ENCODE data around the gene LRRC7. TPM values are rescaled to one million over a fixed set of nuclear protein-coding genes. Genes with fewer than 3 reads are reported as not detected.
"Not testable (repeated sequence)": the region's sequence is repeated elsewhere in the genome, so short reads cannot be mapped to it uniquely, and the experiment has no call there.

LRRC7 gene
- total RNA-seq, 2 experiments from 2014 or later: not detected

DNA sequence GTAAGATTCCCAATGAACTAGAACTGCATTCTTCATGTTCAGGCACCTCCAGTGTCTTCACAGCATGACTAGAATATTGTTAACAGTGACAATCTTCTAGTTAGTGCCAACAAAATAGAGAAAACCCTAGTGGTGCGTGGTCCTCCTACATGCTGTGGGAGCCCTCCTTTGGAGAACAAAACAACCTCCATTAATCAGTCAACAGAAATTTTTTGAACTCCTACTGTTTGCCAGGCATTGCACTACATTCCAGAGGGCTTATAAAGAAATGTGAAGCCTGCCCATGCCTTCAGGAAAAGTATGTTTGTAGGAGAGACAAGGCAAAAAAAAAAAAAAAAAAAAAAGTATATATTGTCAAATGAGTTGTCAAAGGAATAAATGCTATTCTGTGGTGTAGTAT lies 385.0 kb downstream of the LRRC7 start:
- POLR2A ChIA-PET: no interaction called here
- CTCF ChIA-PET: no interaction called here
- H3K27ac Mint-ChIP-seq: no peak overlapping the region
- no peak for DNase-seq
- H3K36me3 Mint-ChIP-seq (ENCODE audit: low read depth): no peaks in the 10 kb centered on the region
- H3K9me3 Mint-ChIP-seq: peaks cover 4% of the 10 kb centered on the region
- H3K27me3 Mint-ChIP-seq: no peaks in the 10 kb centered on the region
- H3K4me1 Mint-ChIP-seq: no peaks in the 10 kb centered on the region
- no peak overlapping the region for H3K4me3 Mint-ChIP-seq

DNA sequence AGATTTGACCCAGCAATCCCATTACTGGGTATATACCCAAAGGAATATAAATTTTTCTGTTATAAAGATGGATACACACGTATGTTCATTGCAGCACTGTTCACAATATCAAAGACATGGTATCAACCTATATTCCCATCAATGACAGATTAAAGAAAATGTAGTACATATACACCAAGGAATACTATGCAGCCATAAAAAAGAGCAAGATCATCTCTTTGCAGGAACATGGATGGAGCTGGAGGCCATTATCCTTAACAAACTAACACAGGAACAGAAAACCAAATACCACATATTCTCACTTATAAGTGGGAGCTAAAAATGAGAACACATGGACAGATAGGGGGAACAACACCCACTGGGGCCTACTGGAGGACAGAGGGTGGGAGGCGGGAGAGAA lies 394.7 kb downstream of the LRRC7 start:
- H3K27ac Mint-ChIP-seq; DNase-seq; H3K36me3 Mint-ChIP-seq (ENCODE audit: low read depth); H3K4me3 Mint-ChIP-seq; H3K27me3 Mint-ChIP-seq; H3K4me1 Mint-ChIP-seq; CTCF ChIA-PET; POLR2A ChIA-PET; H3K9me3 Mint-ChIP-seq: not testable (repeated sequence)

DNA sequence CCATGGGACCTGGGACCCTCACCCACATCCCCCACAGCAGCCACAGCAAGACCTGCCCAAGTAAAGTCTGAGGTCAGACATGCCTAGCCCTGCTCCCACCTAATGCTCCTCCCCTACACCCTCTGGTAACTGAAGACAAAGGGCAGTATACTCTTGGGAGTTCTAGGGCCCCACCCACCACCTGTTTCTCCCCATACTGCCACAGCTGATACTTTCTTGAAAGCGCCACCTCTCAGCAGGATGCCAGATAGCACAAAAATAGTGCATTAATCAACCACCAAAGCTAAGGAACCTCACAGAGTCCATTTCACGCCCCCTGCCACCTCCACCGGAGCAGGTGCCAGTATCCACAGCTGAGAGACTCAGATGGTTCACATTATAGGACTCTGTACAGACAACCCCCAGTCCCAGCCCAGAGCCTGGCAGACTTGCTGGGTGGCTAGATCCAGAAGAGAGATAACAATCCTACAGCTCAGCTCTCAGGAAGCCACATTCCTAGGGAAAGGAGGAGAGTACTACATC lies 399.6 kb downstream of the LRRC7 start:
- DNase-seq: no peak
- CTCF ChIA-PET: no interaction called here
- H3K27me3 Mint-ChIP-seq: no peaks in the 10 kb centered on the region
- H3K27ac Mint-ChIP-seq: no peak overlapping the region
- no peak overlapping the region for H3K4me3 Mint-ChIP-seq
- POLR2A ChIA-PET: no interaction called here
- no peaks in the 10 kb centered on the region for H3K4me1 Mint-ChIP-seq
- peaks cover 2% of the 10 kb centered on the region for H3K9me3 Mint-ChIP-seq
- H3K36me3 Mint-ChIP-seq (ENCODE audit: low read depth): no peaks in the 10 kb centered on the region

DNA sequence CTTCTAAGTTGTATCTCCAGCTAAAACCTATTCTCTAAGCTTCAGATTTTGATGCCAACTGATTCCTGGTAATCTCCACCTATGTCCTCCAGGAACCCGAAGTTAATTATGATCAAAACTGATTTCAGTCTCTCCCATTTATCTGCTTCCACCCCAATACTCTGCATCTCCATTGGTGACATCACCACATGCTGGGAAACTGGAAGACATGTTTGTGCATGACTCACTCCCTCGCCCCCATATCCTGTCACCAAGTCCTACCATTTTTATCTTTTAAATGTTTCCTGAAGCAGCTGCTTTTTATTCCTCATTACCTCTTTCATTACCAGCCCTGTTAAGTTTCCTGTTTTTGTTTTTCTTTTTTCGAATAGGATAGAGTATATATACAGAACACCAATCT lies 409.2 kb downstream of the LRRC7 start:
- Mint-ChIP-seq H3K27ac (no peak overlapping the region), H3K9me3 (no peaks in the 10 kb centered on the region)

DNA sequence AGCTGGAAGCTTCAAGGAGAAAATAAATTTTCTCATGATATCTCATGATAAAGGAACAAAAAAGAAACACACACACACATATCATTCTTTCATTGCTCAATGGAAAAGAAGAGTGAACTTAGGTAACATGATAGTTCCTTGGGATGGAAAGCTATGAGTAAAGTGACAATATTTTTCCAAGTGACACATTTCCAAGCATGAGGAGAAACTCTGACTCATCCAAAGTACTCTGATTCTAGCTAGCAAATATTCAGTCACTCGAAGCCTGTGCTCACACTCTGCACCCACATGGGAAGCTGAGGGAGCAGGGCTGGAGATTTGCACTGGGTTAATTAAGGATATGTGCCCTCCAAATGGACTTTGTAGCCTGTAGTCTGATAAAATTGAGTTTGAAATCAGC lies 415.3 kb downstream of the LRRC7 start:
- ChIA-PET CTCF (no interaction called here), POLR2A (no interaction called here)
- Mint-ChIP-seq H3K36me3 (ENCODE audit: low read depth) (no peaks in the 10 kb centered on the region), H3K4me3 (no peak overlapping the region), H3K27ac (no peak overlapping the region), H3K27me3 (no peaks in the 10 kb centered on the region), H3K9me3 (no peaks in the 10 kb centered on the region), H3K4me1 (no peaks in the 10 kb centered on the region)
- no peak for DNase-seq

More for the DNA sequence above, 409.2 kb downstream of the LRRC7 start:
- no peak for DNase-seq
- ChIA-PET POLR2A (no interaction called here), CTCF (no interaction called here)
- no peaks in the 10 kb centered on the region for H3K4me1 Mint-ChIP-seq
- H3K36me3 Mint-ChIP-seq (ENCODE audit: low read depth): no peaks in the 10 kb centered on the region
- H3K4me3 Mint-ChIP-seq: no peak overlapping the region
- no peaks in the 10 kb centered on the region for H3K27me3 Mint-ChIP-seq

DNA sequence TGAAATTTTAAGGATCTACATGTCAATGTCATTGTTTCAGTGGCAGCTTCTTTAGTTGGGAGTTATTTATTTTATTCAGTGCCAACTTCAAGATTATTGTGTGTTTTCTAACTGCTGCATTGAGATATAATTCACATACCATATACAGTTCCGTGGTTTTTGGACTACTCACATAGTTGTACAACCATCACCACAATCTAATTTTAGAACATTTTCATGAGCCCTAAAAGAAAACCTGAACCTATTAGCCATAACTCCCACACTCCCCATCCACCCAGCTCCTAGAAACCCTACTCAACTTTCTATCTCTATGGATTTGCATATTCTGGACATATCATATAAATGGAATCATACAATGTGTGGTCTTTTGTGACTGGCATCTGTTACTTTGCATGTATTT lies 417.7 kb downstream of the LRRC7 start:
- Mint-ChIP-seq H3K27ac (no peak overlapping the region), H3K27me3 (no peaks in the 10 kb centered on the region), H3K36me3 (ENCODE audit: low read depth) (no peaks in the 10 kb centered on the region), H3K9me3 (no peaks in the 10 kb centered on the region), H3K4me1 (no peaks in the 10 kb centered on the region), H3K4me3 (no peak overlapping the region)
- CTCF ChIA-PET: no interaction called here
- DNase-seq: no peak
- POLR2A ChIA-PET: no interaction called here

DNA sequence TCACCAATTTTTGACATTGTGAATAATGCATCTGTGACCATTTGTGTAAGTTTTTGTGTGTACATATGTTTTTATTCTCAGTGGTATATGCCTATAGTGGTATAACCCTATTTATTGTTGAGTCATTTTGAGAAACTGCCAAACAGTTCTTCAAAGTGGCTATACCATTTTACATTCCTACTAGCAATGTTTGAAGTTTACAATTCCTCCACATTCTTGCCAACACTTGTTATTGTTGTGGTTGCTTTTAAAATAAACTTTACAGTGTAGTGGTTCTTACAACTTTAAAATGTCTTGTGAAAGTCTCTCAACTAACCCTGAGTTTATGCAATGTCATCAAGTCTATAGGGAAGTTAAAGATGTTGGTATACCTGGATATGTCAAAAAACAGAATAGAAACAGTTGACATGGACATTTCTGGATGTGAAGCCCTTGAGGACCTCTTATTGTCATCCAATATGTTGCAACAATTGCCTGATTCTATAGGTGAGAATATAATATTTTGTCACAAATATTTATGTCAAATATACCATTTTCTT lies 418.2 kb downstream of the LRRC7 start:
- POLR2A ChIA-PET: no interaction called here

DNA sequence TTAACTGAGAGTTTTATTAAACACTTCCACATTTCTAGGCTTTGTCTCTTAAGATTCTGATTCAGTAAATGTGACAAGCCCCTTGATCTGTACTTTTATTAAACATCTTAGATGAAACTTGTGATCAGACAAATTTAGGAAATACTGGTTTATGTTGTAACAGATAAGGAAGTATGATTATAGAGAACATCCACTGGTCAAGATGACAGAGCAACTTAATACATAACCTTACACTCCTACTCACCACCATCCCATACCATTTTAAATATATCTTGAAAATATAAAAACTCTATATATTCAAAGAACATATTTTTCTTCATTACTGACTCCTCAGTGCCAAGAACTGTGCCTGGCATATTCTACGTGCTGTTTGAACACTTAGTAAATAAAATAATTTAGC lies 420.2 kb downstream of the LRRC7 start:
- H3K9me3 Mint-ChIP-seq: no peaks in the 10 kb centered on the region
- CTCF ChIA-PET: no interaction called here
- POLR2A ChIA-PET: no interaction called here

More for the DNA sequence above, 418.2 kb downstream of the LRRC7 start:
- H3K27ac Mint-ChIP-seq: no peak overlapping the region
- CTCF ChIA-PET: no interaction called here
- no peaks in the 10 kb centered on the region for H3K4me1 Mint-ChIP-seq
- no peak overlapping the region for H3K4me3 Mint-ChIP-seq
- no peaks in the 10 kb centered on the region for H3K27me3 Mint-ChIP-seq
- no peak for DNase-seq
- H3K36me3 Mint-ChIP-seq (ENCODE audit: low read depth): no peaks in the 10 kb centered on the region
- no peaks in the 10 kb centered on the region for H3K9me3 Mint-ChIP-seq

DNA sequence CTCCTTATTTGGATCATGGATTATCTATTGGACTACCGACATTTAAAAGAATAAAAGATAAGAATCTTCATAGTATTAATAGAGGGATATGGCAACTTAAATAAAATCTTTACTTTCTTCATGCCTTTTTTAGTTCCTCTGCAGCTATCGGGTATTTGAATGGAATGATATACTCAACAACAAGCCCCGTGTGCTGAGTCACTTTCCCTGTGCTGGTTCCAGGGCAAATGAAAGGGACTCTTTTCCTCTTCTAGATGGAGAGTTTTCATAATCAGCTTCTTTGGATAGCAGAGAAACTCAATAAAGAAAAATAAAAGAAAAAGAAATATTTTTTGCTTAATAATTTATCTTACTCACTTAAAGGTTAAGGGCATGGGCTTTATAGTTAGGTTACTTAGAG lies 423.9 kb downstream of the LRRC7 start:
- H3K27ac Mint-ChIP-seq: no peak overlapping the region
- no peak for DNase-seq
- H3K27me3 Mint-ChIP-seq: no peaks in the 10 kb centered on the region
- ChIA-PET CTCF (no interaction called here), POLR2A (no interaction called here)
- no peaks in the 10 kb centered on the region for H3K4me1 Mint-ChIP-seq
- H3K4me3 Mint-ChIP-seq: no peak overlapping the region
- no peaks in the 10 kb centered on the region for H3K36me3 Mint-ChIP-seq (ENCODE audit: low read depth)
- no peaks in the 10 kb centered on the region for H3K9me3 Mint-ChIP-seq

More for the DNA sequence above, 420.2 kb downstream of the LRRC7 start:
- no peaks in the 10 kb centered on the region for H3K4me1 Mint-ChIP-seq
- H3K4me3 Mint-ChIP-seq: no peak overlapping the region
- no peaks in the 10 kb centered on the region for H3K27me3 Mint-ChIP-seq
- no peaks in the 10 kb centered on the region for H3K36me3 Mint-ChIP-seq (ENCODE audit: low read depth)
- DNase-seq: no peak
- no peak overlapping the region for H3K27ac Mint-ChIP-seq

DNA sequence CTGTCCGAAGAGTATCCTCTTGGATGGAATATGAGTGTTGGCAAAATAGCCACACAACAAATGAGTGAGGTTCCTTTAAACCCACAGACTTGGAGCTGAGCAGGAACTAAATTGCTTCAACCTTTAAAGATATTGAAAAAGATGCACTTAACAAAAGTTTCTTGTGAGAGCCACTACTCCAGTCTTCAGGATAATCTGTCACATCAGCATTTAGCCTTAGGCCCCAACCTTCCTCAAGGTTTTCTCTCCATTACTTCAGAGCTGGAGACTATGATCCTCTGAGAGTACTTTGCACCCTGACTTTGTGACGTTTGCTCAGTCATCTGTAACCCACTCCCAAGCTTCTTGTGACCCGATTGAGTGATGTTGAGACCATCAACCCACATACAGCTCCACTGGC lies 424.9 kb downstream of the LRRC7 start:
- Mint-ChIP-seq H3K9me3 (no peaks in the 10 kb centered on the region), H3K36me3 (ENCODE audit: low read depth) (no peaks in the 10 kb centered on the region), H3K27ac (no peak overlapping the region), H3K4me1 (no peaks in the 10 kb centered on the region), H3K27me3 (no peaks in the 10 kb centered on the region), H3K4me3 (no peak overlapping the region)
- ChIA-PET POLR2A (no interaction called here), CTCF (no interaction called here)
- no peak for DNase-seq

DNA sequence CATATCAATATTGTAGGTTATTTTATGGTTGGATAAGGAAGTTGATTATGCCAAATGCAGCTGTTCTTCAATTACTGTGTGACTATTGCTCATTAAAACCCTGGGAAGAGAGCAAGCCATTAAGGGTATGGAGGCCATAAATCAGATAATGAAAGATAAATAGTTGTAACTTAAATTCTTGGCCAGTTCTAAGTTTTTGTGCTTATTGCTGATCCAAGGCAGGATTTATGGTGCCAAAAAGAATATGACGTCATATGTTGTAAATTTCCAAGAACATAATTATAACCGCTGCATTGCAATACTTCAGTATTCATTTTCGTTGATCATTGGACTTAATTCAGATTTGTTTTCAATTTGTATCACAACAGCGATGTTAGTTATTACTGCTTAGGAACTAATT lies 426.1 kb downstream of the LRRC7 start:
- H3K9me3 Mint-ChIP-seq: no peaks in the 10 kb centered on the region
- DNase-seq: no peak
- H3K4me3 Mint-ChIP-seq: no peak overlapping the region
- POLR2A ChIA-PET: no interaction called here
- CTCF ChIA-PET: no interaction called here
- H3K4me1 Mint-ChIP-seq: no peaks in the 10 kb centered on the region
- no peaks in the 10 kb centered on the region for H3K27me3 Mint-ChIP-seq
- no peak overlapping the region for H3K27ac Mint-ChIP-seq
- H3K36me3 Mint-ChIP-seq (ENCODE audit: low read depth): no peaks in the 10 kb centered on the region

DNA sequence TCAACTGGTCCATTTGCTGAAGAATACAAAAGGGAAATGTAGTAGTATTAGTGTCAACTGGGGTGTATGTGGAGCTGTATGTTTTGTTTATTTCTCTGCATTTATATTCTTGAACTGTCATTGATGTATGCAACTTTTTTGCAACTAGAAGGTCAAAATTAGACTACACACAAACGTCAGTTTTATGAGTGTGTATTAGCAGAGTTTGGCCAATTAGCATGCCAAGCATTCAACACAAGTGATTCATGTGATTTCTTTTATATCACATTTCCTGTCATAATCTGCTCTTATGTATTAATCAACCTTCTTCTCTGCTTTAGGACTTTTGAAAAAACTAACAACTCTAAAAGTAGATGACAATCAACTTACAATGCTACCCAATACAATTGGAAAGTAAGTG lies 426.5 kb downstream of the LRRC7 start:
- CTCF ChIA-PET: no interaction called here
- POLR2A ChIA-PET: no interaction called here

DNA sequence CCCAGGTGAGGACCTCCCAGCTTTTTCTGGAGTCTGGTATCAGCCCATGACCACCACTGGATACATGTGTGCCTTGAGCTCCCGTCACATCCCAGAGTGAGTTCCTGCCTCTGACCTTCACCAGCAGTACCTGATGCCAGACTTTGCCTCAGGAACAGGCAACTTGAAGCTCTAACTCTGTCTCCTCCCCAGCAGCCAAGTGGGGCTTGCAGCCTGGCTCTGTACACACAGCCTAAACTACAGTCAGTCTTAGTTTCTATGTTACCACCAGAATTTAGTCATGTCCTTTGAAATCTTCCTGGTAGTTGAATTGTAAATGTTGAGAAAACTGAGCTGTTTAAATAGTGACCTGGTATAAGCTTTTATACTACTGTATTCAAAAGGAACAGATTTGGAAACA lies 431.1 kb downstream of the LRRC7 start:
- no peak overlapping the region for H3K4me3 Mint-ChIP-seq
- POLR2A ChIA-PET: no interaction called here
- H3K36me3 Mint-ChIP-seq (ENCODE audit: low read depth): no peaks in the 10 kb centered on the region
- no peaks in the 10 kb centered on the region for H3K27me3 Mint-ChIP-seq
- no peaks in the 10 kb centered on the region for H3K4me1 Mint-ChIP-seq
- no peaks in the 10 kb centered on the region for H3K9me3 Mint-ChIP-seq
- no peak for DNase-seq
- CTCF ChIA-PET: no interaction called here
- H3K27ac Mint-ChIP-seq: no peak overlapping the region

More for the DNA sequence above, 426.5 kb downstream of the LRRC7 start:
- Mint-ChIP-seq H3K4me1 (no peaks in the 10 kb centered on the region), H3K4me3 (no peak overlapping the region), H3K9me3 (no peaks in the 10 kb centered on the region), H3K36me3 (ENCODE audit: low read depth) (no peaks in the 10 kb centered on the region), H3K27me3 (no peaks in the 10 kb centered on the region), H3K27ac (no peak overlapping the region)
- DNase-seq: no peak

DNA sequence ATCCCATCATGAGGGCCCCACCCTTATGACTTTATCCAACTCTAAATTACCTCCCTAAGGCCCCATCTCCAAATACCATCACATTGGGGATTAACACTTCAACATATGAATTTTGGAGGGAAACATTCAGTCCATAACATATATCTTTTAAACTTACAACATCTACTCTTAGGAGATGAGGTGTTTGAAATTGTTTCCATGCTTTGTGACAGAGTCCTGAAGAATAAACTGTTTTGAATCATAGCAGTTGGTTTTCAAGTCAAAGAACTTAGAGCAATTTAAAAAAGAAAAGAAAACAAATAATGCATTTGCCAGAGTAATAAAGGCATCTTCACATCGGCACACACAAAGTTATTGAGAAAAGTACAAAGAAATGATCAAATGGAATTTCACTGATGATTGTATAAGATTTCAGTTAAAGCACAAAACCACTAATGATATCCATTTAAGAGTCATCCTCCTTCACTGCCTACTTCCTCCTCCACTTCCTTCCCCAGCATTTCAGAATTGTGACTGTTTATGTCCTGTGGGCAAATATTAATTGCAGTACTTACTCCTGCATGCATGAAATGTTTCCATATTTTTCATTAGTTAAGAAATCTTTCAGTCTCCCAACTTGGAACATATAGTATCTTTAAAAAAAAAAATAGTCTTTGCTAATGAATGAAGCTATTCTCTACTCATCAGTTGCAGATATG lies 435.6 kb downstream of the LRRC7 start:
- H3K36me3 Mint-ChIP-seq (ENCODE audit: low read depth): no peaks in the 10 kb centered on the region
- no peak overlapping the region for H3K4me3 Mint-ChIP-seq
- ChIA-PET POLR2A (no interaction called here), CTCF (no interaction called here)
- no peaks in the 10 kb centered on the region for H3K9me3 Mint-ChIP-seq
- no peak for DNase-seq
- H3K4me1 Mint-ChIP-seq: no peaks in the 10 kb centered on the region
- H3K27ac Mint-ChIP-seq: no peak overlapping the region
- H3K27me3 Mint-ChIP-seq: no peaks in the 10 kb centered on the region

Data from activated CD4-positive, alpha-beta memory T cell treated with anti-CD3 and anti-CD28 coated beads, Interleukin-2, amount 10 ng/mL, durations not matched to agents 7 days and 5 days (primary cell).